ENCODE data around the gene ST7.

Gene ST7

DNA sequence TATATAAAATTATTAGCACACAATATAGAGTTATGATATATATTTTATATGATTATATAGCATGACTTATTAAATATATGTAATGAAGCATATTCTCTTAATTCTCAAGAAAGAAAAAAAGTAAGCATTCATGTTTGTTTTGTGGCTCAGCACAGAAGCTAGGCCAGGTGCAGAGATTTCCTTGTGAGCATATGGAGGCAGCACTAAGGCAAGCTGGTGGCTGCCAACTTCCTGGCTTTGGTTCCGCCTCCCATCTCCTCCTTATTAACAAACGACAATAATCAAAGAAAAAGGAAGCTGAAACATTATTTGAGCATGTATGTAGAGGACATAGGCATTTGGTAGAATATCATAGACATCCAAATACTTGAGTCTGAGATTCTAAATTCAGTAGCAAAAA is 130.3 kb downstream of the ST7 start:
- H3K27ac ChIP-seq, result no peak overlapping the region
- no peak overlapping the region for H3K9ac ChIP-seq (ENCODE audit: insufficient read length)
- H3K9me3 ChIP-seq (ENCODE audit: low read depth, low read length), result no peaks in the 10 kb centered on the region
- TF ChIP-seq EZH2 (IDR thresholded peaks at IDR 0.05) (no peak), FOXP2 (optimal IDR thresholded peaks at IDR 0.05; ENCODE audit: control extremely low read depth, extremely low read length, insufficient read depth) (no peak), POLR2AphosphoS5 (IDR thresholded peaks at IDR 0.05; ENCODE audit: borderline replicate concordance, low read depth, low read length) (no peak)
- no peaks in the 10 kb centered on the region for H3K36me3 ChIP-seq (ENCODE audit: insufficient read depth, low read length)
- DNase-seq (ENCODE audit: low read depth, low spot score), result no peak
- H3K4me3 ChIP-seq, result no peak overlapping the region

DNA sequence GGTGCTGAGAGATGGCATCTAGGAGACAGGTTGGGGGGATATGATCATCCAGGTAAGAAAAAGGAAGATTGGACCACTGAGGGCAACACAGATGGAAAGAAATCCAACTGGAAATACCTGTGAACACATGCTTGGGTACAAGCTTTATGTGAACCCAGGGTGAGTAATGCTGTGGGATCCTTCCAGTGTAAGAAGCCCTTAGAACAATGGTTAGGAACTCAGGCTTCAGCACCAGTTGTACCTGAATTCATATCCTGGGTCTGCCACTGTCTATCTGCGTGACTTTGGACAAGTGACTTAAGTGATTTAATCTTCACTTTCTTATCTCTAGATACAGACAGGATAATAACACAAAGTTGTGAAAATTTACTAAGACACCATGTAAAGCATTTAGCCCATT is 131.0 kb downstream of the ST7 start:
- no peaks in the 10 kb centered on the region for H3K9me3 ChIP-seq (ENCODE audit: low read depth, low read length)
- H3K9ac ChIP-seq (ENCODE audit: insufficient read length), result no peak overlapping the region
- no peak for DNase-seq (ENCODE audit: low read depth, low spot score)
- H3K27ac ChIP-seq, result no peak overlapping the region
- no peaks in the 10 kb centered on the region for H3K36me3 ChIP-seq (ENCODE audit: insufficient read depth, low read length)
- TF ChIP-seq FOXP2 (optimal IDR thresholded peaks at IDR 0.05; ENCODE audit: control extremely low read depth, extremely low read length, insufficient read depth), result no peak
- no peak overlapping the region for H3K4me3 ChIP-seq

DNA sequence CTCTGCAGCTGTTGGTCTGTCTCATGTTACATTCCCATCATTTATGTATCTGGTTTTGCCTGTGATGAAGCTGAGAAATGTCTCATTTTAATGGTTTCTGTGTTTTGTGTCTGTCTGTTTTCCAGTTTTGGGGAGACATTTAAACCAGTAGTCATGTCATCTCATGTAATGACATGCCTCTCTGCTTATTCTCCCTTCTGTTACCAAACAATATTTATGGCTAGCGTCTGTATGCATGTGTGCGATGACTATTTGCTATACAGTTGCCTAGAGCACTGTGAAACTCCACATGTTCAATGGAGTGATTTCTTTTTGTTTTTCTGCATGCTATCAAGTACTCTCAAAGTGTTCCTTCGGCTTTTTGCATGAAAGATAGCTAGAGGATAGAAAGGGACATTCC is 132.0 kb downstream of the ST7 start:
- DNase-seq (ENCODE audit: low read depth, low spot score), result no peak
- peak overlapping the region; percentile 22; the same call in 1 of the 2 replicates for H3K27ac ChIP-seq
- no peaks in the 10 kb centered on the region for H3K9me3 ChIP-seq (ENCODE audit: low read depth, low read length)
- H3K9ac ChIP-seq (ENCODE audit: insufficient read length), result no peak overlapping the region
- no peaks in the 10 kb centered on the region for H3K36me3 ChIP-seq (ENCODE audit: insufficient read depth, low read length)
- no peak overlapping the region for H3K4me3 ChIP-seq
- TF ChIP-seq POLR2AphosphoS5 (IDR thresholded peaks at IDR 0.05; ENCODE audit: borderline replicate concordance, low read depth, low read length) (no peak), FOXP2 (optimal IDR thresholded peaks at IDR 0.05; ENCODE audit: control extremely low read depth, extremely low read length, insufficient read depth) (no peak), EZH2 (IDR thresholded peaks at IDR 0.05) (no peak)

GRCh38 chr7:117085769-117086463 is 132.6 kb downstream of the ST7 start:
- DNase-seq (ENCODE audit: low read depth, low spot score), result no peak
- H3K27ac ChIP-seq, result peak overlapping the region; percentile 22; the same call in 1 of the 2 replicates
- TF ChIP-seq POLR2AphosphoS5 (IDR thresholded peaks at IDR 0.05; ENCODE audit: borderline replicate concordance, low read depth, low read length) (no peak), FOXP2 (optimal IDR thresholded peaks at IDR 0.05; ENCODE audit: control extremely low read depth, extremely low read length, insufficient read depth) (no peak), EZH2 (IDR thresholded peaks at IDR 0.05) (no peak)

GRCh38 chr7:117086788-117087187 is 133.5 kb downstream of the ST7 start:
- no peak for TF ChIP-seq FOXP2 (optimal IDR thresholded peaks at IDR 0.05; ENCODE audit: control extremely low read depth, extremely low read length, insufficient read depth)
- TF ChIP-seq POLR2AphosphoS5 (IDR thresholded peaks at IDR 0.05; ENCODE audit: borderline replicate concordance, low read depth, low read length), result no peak
- DNase-seq (ENCODE audit: low read depth, low spot score), result no peak
- H3K9me3 ChIP-seq (ENCODE audit: low read depth, low read length), result no peaks in the 10 kb centered on the region
- no peak overlapping the region for H3K4me3 ChIP-seq
- no peak overlapping the region for H3K9ac ChIP-seq (ENCODE audit: insufficient read length)
- H3K27ac ChIP-seq, result peak overlapping the region; percentile 16; the same call in 1 of the 2 replicates
- H3K36me3 ChIP-seq (ENCODE audit: insufficient read depth, low read length), result no peaks in the 10 kb centered on the region

More at GRCh38 chr7:117085769-117086463, 132.6 kb downstream of the ST7 start:
- Histone ChIP-seq H3K9ac (ENCODE audit: insufficient read length) (no peak overlapping the region), H3K9me3 (ENCODE audit: low read depth, low read length) (no peaks in the 10 kb centered on the region), H3K4me3 (no peak overlapping the region), H3K36me3 (ENCODE audit: insufficient read depth, low read length) (no peaks in the 10 kb centered on the region)

- Histone ChIP-seq H3K27ac (peak overlapping the region; percentile 55; the same call in 1 of the 2 replicates), H3K9me3 (ENCODE audit: low read depth, low read length) (no peaks in the 10 kb centered on the region), H3K4me3 (no peak overlapping the region), H3K9ac (ENCODE audit: insufficient read length) (no peak overlapping the region), H3K36me3 (ENCODE audit: insufficient read depth, low read length) (no peaks in the 10 kb centered on the region)
- TF ChIP-seq FOXP2 (optimal IDR thresholded peaks at IDR 0.05; ENCODE audit: control extremely low read depth, extremely low read length, insufficient read depth), result no peak
- TF ChIP-seq EZH2 (IDR thresholded peaks at IDR 0.05), result no peak
- DNase-seq (ENCODE audit: low read depth, low spot score), result no peak
Measured at GRCh38 chr7:117087639-117088396, 134.5 kb downstream of the ST7 start.

- Histone ChIP-seq H3K27ac (no peak overlapping the region), H3K9me3 (ENCODE audit: low read depth, low read length) (no peaks in the 10 kb centered on the region), H3K4me3 (no peak overlapping the region), H3K9ac (ENCODE audit: insufficient read length) (no peak overlapping the region), H3K36me3 (ENCODE audit: insufficient read depth, low read length) (no peaks in the 10 kb centered on the region)
- TF ChIP-seq EZH2 (IDR thresholded peaks at IDR 0.05), result no peak
- TF ChIP-seq POLR2AphosphoS5 (IDR thresholded peaks at IDR 0.05; ENCODE audit: borderline replicate concordance, low read depth, low read length), result no peak
- no peak for TF ChIP-seq FOXP2 (optimal IDR thresholded peaks at IDR 0.05; ENCODE audit: control extremely low read depth, extremely low read length, insufficient read depth)
- DNase-seq (ENCODE audit: low read depth, low spot score), result no peak
Measured at GRCh38 chr7:117088623-117089194, 135.4 kb downstream of the ST7 start.

GRCh38 chr7:117090791-117091190 is 137.5 kb downstream of the ST7 start:
- Histone ChIP-seq H3K36me3 (ENCODE audit: insufficient read depth, low read length) (no peaks in the 10 kb centered on the region), H3K4me3 (no peak overlapping the region), H3K27ac (no peak overlapping the region), H3K9me3 (ENCODE audit: low read depth, low read length) (no peaks in the 10 kb centered on the region), H3K9ac (ENCODE audit: insufficient read length) (no peak overlapping the region)
- TF ChIP-seq POLR2AphosphoS5 (IDR thresholded peaks at IDR 0.05; ENCODE audit: borderline replicate concordance, low read depth, low read length) (no peak), EZH2 (IDR thresholded peaks at IDR 0.05) (no peak), FOXP2 (optimal IDR thresholded peaks at IDR 0.05; ENCODE audit: control extremely low read depth, extremely low read length, insufficient read depth) (no peak)
- no peak for DNase-seq (ENCODE audit: low read depth, low spot score)

All from SK-N-MC (cell line).